GM21528 (cell line): ENCODE data around the gene ITGA1.
A peak's percentile ranks its signal among the peaks of the same experiment; 100 is the strongest.
"Not testable (repeated sequence)": the region's sequence is repeated elsewhere in the genome, so short reads cannot be mapped to it uniquely, and the experiment has no call there.

Experiments used
- ATAC-seq: cut with Tn5 transposase; IDR thresholded peaks from one replicate; pipeline ENCODE4 v1.9.1; 2021; ENCODE audit warnings: mild to moderate bottlenecking, moderate library complexity; ENCODE audit not compliant: unreplicated experiment, low FRiP score

The ITGA1 gene

GRCh38 chr5:52943808-52944207 is 156.1 kb downstream of the ITGA1 start:
- ATAC-seq = no peak

DNA sequence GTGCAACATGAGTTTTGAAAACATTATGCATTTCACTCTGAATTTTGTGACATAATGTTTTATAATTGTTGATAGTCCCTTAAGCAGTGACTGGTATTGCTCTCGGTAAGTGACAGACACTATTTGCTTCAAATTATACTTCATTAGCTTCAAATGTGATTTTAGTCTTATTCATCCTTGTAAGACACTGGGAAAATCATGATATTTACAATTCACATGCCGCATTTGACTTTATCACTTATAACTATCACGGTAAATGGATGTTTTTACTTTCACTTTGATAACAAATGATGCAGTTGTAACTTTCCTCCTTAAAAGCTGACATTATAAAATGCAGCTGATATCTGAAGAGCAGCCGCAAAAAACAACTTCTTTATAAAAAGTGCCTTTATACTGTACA is 157.3 kb downstream of the ITGA1 start:
- no peak for ATAC-seq

DNA sequence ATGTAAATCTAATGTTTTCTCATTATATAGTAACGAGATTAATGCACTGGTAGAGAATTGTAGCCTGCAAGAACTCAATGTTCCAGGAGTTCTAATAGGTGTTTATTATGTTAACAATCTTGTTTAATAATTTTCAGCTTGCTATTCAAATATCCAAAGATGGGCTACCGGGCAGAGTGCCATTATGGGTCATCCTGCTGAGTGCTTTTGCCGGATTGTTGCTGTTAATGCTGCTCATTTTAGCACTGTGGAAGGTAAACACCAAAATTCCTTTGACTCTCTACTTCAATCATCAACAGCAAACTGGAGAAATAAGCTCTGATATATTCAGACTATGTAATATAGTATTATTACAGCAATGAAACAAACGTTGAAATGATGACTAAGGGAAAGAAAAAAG is 159.5 kb downstream of the ITGA1 start:
- no peak for ATAC-seq

GRCh38 chr5:52947851-52948250 is 160.1 kb downstream of the ITGA1 start:
- no peak for ATAC-seq

DNA sequence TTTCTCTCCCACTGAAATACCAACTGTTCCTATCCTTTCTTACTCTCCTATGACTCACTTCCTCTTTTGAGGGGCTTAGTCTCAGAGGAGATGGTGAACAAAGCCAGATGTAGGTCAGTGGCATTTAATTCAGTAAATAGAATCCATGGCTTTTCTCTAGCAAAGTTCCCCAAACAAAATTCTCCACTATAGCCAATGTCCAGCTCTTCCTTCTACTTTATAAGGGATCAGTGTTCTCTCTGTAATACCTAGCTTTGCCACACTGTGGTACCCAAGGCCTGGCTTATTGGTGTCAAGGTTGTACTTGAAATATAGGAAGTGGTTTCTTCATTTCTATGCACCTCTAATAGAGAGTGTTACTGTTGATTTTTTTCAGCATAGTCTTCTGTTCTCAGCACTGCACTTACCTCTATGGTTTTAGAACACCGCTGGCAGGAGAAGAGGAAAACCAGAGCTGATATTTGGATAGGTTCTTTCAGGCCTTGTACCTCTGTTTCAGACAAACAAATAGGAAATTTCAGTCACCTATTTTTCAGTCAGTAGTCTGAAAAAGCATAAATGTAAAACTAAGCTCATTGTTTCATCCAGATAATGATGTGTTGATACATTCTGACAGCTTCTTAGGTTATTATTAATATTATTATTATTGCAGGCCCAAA is 160.8 kb downstream of the ITGA1 start:
- peak; percentile 99 for ATAC-seq

GRCh38 chr5:52950686-52951085 is 163.0 kb downstream of the ITGA1 start:
- no peak for ATAC-seq

GRCh38 chr5:52952483-52952882 is 164.8 kb downstream of the ITGA1 start:
- ATAC-seq = no peak

DNA sequence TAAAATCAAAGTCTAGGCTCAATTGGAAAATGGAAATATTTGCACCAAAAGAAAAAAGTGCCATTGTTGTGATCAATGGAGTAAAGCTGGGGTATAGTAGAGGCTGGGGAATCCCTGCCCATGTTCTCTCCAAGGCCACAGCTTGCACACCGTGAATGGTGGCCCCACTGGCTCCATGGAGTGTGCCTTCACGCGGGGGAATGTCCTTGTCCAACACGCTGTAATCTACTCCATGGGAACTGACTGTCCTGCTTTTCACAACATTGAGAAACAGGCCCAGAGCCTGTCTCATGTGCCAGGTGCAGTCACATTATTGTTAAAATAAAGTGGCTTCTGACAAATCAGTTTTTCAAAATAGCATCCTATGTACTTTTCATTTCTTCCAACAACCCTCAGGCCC is 168.3 kb downstream of the ITGA1 start:
- ATAC-seq = no peak

- peak; percentile 70 for ATAC-seq
Measured at GRCh38 chr5:52956915-52957747, 169.4 kb downstream of the ITGA1 start.

- ATAC-seq = no peak
Measured at GRCh38 chr5:52961274-52961681, 173.6 kb downstream of the ITGA1 start.

DNA sequence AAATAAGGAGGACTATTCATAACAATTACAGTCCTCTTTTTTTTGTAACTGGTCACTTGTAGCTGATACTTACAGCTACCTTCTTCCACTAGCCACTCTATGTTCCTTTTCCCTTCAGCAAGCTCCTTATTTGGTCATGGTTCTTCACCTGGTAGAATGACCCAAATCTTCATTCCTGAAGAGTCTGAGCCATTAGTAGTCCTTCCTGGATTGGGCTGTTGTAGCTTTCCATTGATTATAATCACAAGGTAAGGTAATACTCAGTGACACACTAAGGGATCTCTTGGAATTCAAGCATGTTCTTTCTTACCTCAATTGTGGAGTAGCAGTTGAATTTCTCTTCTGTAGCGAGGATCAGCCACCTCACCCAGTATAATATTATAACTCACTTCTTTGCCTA is 175.9 kb downstream of the ITGA1 start:
- ATAC-seq = no peak

DNA sequence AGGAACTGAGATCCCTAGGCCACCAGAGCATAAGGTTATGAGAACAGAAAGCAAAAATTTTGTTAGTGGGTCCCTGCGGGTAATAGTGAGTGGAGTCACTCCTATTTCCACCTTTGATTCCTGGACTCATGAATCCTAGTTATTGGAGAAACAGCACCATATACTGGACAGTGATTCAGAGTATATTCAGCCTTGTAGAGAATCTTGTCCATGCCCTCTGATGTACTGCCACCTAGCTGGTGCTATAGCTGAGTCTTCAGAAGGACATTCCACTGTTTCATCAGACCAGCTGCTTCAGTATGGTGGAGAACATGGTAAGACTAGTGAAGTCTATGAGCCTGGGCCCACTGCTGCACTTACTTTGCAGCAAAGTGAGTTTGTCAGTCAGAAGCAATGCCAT is 176.4 kb downstream of the ITGA1 start:
- no peak for ATAC-seq

DNA sequence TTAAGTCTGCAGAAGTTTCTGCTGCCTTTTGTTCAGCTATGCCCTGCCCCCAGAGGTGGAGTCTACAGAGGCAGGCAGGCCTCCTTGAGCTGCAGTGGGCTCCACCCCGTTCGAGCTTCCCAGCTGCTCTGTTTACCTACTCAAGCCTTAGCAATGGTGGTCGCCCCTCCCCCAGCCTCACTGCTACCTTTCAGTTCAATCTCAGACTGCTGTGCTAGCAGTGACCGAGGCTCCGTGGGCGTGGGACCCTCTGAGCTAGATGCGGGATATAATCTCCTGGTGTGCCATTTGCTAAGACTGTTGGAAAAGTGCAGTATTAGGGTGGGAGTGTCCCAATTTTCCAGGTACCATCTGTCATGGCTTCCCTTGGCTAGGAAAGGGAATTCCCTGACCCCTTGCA is 188.4 kb downstream of the ITGA1 start:
- ATAC-seq = not testable (repeated sequence)

DNA sequence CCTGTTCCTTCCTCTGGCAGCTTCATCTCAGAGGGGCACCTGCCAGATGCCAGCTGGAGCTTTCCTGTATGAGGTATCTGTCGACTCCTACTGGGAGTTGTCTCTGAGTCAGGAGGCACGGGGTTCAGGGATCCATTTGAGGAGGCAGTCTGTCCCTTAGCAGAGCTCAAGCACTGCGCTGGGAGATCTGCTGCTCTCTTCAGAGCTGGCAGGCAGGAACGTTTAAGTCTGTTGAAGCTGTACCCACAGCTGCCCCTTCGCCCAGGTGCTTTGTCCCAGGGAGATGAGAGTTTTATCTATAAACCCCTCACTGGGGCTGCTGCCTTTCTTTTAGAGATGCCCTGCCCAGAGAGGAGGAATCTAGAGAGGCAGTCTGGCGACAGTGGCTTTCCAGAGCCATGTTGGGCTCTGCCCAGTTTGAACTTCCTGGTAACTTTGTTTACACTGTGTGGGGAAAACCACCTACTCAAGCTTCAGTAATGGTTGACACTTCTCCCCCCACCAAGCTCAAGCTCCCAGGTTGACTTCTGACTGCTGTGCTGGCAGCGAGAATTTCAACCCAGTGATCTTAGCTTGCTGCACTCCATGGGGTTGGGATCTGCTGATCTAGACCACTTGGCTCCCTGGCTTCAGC is 189.7 kb downstream of the ITGA1 start:
- no peak for ATAC-seq

DNA sequence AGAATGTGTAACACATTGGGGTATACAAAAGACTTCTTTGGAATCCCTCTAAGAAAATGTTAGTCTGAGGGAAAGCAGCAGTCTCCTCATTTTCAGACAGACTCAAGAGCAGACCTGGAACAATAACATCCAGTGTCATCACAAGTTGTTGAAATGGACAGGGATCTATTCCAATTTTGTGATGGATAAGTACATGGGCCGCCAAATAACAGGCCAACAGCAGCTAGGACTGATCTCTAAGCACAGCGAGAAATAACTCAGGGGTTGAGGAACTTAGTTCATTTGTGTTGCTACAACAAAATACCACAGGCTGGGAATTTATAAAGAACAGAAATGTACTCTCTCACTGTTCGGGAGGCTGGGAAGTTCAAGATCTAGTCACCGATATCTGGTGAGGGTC is 193.8 kb downstream of the ITGA1 start:
- no peak for ATAC-seq

DNA sequence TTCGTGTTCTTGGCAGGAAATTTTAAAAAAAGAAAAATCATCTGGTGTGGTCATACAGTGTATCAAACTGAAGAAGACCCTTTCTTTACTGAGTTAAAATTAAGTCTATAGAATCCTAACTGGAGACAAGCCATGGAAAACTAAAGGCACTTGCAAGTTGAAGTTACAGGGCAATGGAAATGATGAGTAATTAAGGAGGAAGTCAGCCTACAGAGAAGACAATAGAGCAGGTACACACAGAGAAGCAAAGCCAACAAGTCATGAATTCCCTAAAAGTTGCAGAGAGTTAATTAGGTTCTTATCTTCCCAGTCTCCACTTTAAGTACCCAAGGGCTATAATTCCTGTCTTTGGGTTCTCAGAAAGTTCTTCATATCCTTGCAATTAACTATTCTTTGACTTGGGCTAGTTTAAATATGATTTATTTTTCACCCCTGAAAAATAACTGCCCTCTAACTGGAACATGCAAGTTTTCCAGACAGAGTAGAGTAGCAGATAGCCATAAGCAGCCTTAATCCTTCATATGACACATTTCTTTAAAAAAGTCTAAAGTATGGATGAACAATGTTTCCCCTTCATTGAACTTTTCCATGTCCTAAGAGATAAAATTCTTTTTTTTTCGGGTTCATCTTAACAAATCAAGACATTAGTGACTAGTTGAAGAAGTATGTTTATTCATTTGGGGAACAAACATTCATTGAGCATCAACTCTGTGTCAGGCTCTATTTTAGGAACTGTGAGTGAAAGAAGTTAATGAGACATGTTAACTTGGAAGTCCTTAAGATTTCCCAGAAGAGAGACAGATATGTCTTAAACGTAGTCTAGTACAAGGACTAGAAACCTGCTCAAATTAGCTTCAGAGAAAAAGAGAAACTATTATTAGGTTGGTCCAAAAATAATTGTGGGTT is 196.3 kb downstream of the ITGA1 start:
- ATAC-seq = no peak

DNA sequence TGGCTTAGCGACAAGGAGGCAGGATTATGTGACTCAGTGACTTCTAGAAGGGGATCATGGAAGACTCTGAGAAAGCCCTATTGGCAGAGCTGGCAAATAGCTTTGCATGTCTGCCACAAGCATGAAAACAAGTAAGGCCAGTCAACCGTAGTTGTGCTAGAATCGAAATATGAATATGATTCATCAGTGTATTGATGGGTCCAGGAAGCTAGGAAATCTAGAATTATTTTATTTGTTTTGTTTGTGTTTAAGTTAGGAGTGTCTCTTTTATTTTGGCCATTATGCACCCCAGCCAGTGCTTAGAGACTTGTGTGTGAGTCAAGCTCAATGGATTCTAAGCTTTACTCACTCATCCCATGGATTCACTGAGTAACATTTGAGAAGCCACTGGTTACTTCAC is 197.6 kb downstream of the ITGA1 start:
- no peak for ATAC-seq

DNA sequence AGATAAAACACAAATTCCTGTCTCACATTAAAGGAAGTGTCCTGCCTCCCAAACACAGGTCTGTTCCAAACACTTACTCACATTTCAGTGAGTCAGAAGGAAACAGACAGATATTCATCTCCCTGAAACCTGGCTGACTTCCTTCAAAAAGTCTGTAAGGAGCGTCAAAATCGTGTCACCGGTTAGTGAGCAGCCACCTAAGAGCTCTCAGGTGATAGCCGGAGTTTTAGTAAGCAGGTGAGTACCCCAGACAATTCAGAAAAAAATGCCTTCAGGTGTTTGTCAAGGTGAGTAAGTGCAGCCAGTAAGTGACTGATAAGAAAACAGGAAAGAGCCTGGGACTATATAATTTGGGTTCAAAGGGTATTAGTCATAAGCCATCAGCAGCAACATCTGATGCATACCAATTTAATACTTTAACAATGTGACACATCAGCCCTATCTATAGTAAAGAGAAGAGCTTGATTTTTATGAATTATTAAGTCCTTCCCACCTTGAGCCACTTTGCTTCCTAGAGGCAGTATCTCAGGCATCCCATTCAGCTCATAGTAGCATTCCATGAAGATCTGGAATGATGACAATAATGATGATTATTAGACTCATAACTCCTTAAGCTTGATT is 200.1 kb downstream of the ITGA1 start:
- ATAC-seq = no peak

GRCh38 chr5:52988335-52989024 is 200.8 kb downstream of the ITGA1 start:
- peak; percentile 24 for ATAC-seq
